K562 (cell line): Measurements from ENCODE around the gene RUNX3. TPM values are rescaled to one million over a fixed set of nuclear protein-coding genes. Genes with fewer than 3 reads are reported as not detected.

Experiments
- ATAC-seq: fragments of 200-7000 bp; cut with Tn5 transposase; 3 replicates; pipeline ENCODE4 v1.9.1; 2020; ENCODE audit warnings: moderate library complexity
- BruUV-seq: library from RNA; stranded (reverse); fragments of 400-500 nt; replicated peaks from 2 replicates; lab custom pipeline; 2021; lab: Mats Ljungman, UMichigan
- CTCF ChIA-PET: fragments of 300-600 bp; formaldehyde crosslinking; extraction: SDS; loops from one replicate; lab custom pipeline; 2021; ENCODE audit warnings: low intra/inter-chr PET ratio; lab: Yijun Ruan, JAX
- POLR2A ChIA-PET: fragments of 300-600, 350-650 bp; sonication (Branson Sonifier 250); formaldehyde crosslinking; extraction: SDS; loops from one replicate; lab custom pipeline; 2021; ENCODE audit warnings: antibody characterized with exemption, inconsistent platforms; lab: Yijun Ruan, JAX
- DNase-seq, 4 experiments: peaks; one replicate each; pipeline versions ENCODE4 v3.0.0 to v3.0.0-alpha.2; 2011 to 2018; ENCODE audit warnings: low spot score in 3 of 4, mixed read lengths in 3 of 4; ENCODE audit errors: extremely low read depth in 1 of 4
- FAIRE-seq: peaks from 2 replicates; lab custom pipeline; 2011; peaks lifted over from hg19 to GRCh38; lab: Jason Lieb, UNC
- H2AFZ ChIP-seq: 2 replicates; pipeline ENCODE4 v1.6.0; 2011; ENCODE audit warnings: low read depth, low read length, control low read depth, inconsistent platforms
- H3K27ac ChIP-seq: fragments of 200-600 bp; 3 replicates; pipeline ENCODE4 v1.8.0; 2011; ENCODE audit warnings: low read depth, mild to moderate bottlenecking, control low read depth, inconsistent platforms, low read length, moderate library complexity, mixed read lengths; ENCODE audit errors: extremely low read depth
- H3K27me3 ChIP-seq, 2 experiments: fragments of 300-600 bp in 1 of 2; 2 replicates in 1 of 2; 3 replicates in 1 of 2; pipeline versions ENCODE4 v1.6.0 to v1.8.0; 2011; ENCODE audit warnings: inconsistent platforms in 2 of 2, low read length in 2 of 2, mild to moderate bottlenecking in 1 of 2, mixed read lengths in 1 of 2, moderate library complexity in 1 of 2; ENCODE audit not compliant: control insufficient read depth in 2 of 2, insufficient read depth in 2 of 2
- H3K36me3 ChIP-seq: fragments of 300-600 bp; 3 replicates; pipeline ENCODE4 v1.8.0; 2011; ENCODE audit warnings: mild to moderate bottlenecking, low read length, inconsistent platforms; ENCODE audit not compliant: control insufficient read depth, insufficient read depth
- H3K4me1 ChIP-seq, 2 experiments: fragments of 200-600 bp in 1 of 2; replicated peaks in 1 of 2; 2 replicates in 1 of 2; 3 replicates in 1 of 2; pipeline versions ENCODE4 v1.5.1 to v1.8.0; 2011; ENCODE audit warnings: inconsistent platforms in 2 of 2, low read length in 2 of 2, mild to moderate bottlenecking in 1 of 2, mixed read lengths in 1 of 2, moderate library complexity in 1 of 2; ENCODE audit not compliant: control insufficient read depth in 2 of 2, insufficient read depth in 2 of 2
- H3K4me2 ChIP-seq: 2 replicates; pipeline ENCODE4 v1.6.1; 2011; ENCODE audit warnings: low read length, control low read depth, inconsistent platforms, mixed read lengths; ENCODE audit not compliant: insufficient read depth
- H3K4me3 ChIP-seq: fragments of 200-600 bp; sonication (generic), shearing (Covaris generic); 2 replicates; pipeline ENCODE4 v1.5.1; 2016; ENCODE audit warnings: control low read depth, inconsistent platforms
- H3K79me2 ChIP-seq: fragments of 200-600 bp; 3 replicates; pipeline ENCODE4 v1.8.0; 2011; ENCODE audit warnings: low read length, inconsistent platforms; ENCODE audit not compliant: control insufficient read depth, insufficient read depth
- H3K9ac ChIP-seq, 2 experiments: 2 replicates each; pipeline versions ENCODE4 v1.6.0 to v1.6.1; 2011; ENCODE audit warnings: low read depth in 2 of 2, low read length in 2 of 2, control low read depth in 1 of 2, inconsistent platforms in 1 of 2, mild to moderate bottlenecking in 1 of 2, mixed read lengths in 1 of 2; ENCODE audit not compliant: insufficient read depth in 1 of 2
- H3K9me1 ChIP-seq: one replicate; pipeline ENCODE4 v1.6.0; 2011; ENCODE audit warnings: inconsistent platforms, mild to moderate bottlenecking, low read length, moderate library complexity; ENCODE audit not compliant: control insufficient read depth, insufficient read depth
- H3K9me3 ChIP-seq: replicated peaks from 2 replicates; pipeline ENCODE4 v1.5.1; 2011; ENCODE audit warnings: low read depth, low read length, inconsistent platforms; ENCODE audit not compliant: control insufficient read depth, insufficient read depth
- H4K20me1 ChIP-seq: replicated peaks from 2 replicates; pipeline ENCODE4 v1.6.1; 2011; ENCODE audit warnings: low read length, inconsistent platforms, mixed read lengths; ENCODE audit not compliant: control insufficient read depth, insufficient read depth
- C11orf30 ChIP-seq: fragments of 450-650 bp; IDR thresholded peaks from 2 replicates; pipeline ENCODE4 v1.6.1; 2016; ENCODE audit warnings: low read depth, mild to moderate bottlenecking
- CAMTA2 ChIP-seq: fragments of 250-450 bp; sonication (Bioruptor Pico); conservative IDR thresholded peaks from 2 replicates; pipeline ENCODE4 v1.5.1; 2022
- EGR1 ChIP-seq: fragments of 450-650 bp; conservative IDR thresholded peaks from 2 replicates; pipeline ENCODE4 v1.6.1; 2017; ENCODE audit warnings: mild to moderate bottlenecking
- EZH2 ChIP-seq: IDR thresholded peaks from 2 replicates; pipeline ENCODE4 v1.6.1; 2012; ENCODE audit warnings: low read depth, mild to moderate bottlenecking, inconsistent platforms, low read length, borderline replicate concordance
- GTF2E2 ChIP-seq: fragments of 200-800 bp; sonication (Bioruptor generic); IDR thresholded peaks from 2 replicates; pipeline ENCODE4 v1.6.1; 2016; ENCODE audit warnings: missing genetic modification characterization, missing compliant biosample characterization
- HNRNPK ChIP-seq: fragments of 200-400 bp; formaldehyde crosslinking; IDR thresholded peaks from one replicate; pipeline ENCODE4 v1.6.1; 2018; ENCODE audit warnings: mild to moderate bottlenecking, low read depth, low read length; ENCODE audit not compliant: poor library complexity, severe bottlenecking
- IRF2 ChIP-seq: sonication (generic); formaldehyde crosslinking; IDR thresholded peaks from 2 replicates; pipeline ENCODE4 v1.8.1; 2022; ENCODE audit warnings: mild to moderate bottlenecking, missing genetic modification reagents
- KLF1 ChIP-seq: fragments of 450-650 bp; IDR thresholded peaks from 2 replicates; pipeline ENCODE4 v1.6.1; 2016; ENCODE audit warnings: missing genetic modification characterization, missing compliant biosample characterization
- MCM2 ChIP-seq: fragments of 450-650 bp; IDR thresholded peaks from 2 replicates; pipeline ENCODE4 v1.6.1; 2017; ENCODE audit warnings: low read depth, mild to moderate bottlenecking
- MCM3 ChIP-seq: fragments of 450-650 bp; IDR thresholded peaks from 2 replicates; pipeline ENCODE4 v1.6.1; 2016
- MTA3 ChIP-seq: fragments of 450-650 bp; formaldehyde crosslinking; IDR thresholded peaks from 2 replicates; pipeline ENCODE4 v1.6.1; 2017; ENCODE audit warnings: mild to moderate bottlenecking, borderline replicate concordance
- NFIC ChIP-seq: fragments of 450-650 bp; IDR thresholded peaks from 2 replicates; pipeline ENCODE4 v1.6.1; 2017; ENCODE audit warnings: mild to moderate bottlenecking, inconsistent platforms
- NONO ChIP-seq, 2 experiments: fragments of 200-400 bp in 1 of 2; fragments of 450-650 bp in 1 of 2; formaldehyde crosslinking in 1 of 2; IDR thresholded peaks; 2 replicates each; pipeline ENCODE4 v1.6.1; 2017; ENCODE audit warnings: low read depth in 2 of 2, mild to moderate bottlenecking in 2 of 2, moderate library complexity in 2 of 2, low read length in 1 of 2
- TSC22D4 ChIP-seq: fragments of 450-650 bp; IDR thresholded peaks from 2 replicates; pipeline ENCODE4 v1.6.1; 2016; ENCODE audit warnings: missing genetic modification characterization, missing biosample characterization, control low read depth
- WGBS: fragments of 100-300 bp; shearing (Covaris generic); methylation state at CpG from one replicate; pipeline ENCODE4 v1.1.6; 2016; ENCODE audit warnings: low coverage, mixed read lengths; ENCODE audit not compliant: insufficient coverage; ENCODE audit errors: missing lambda C conversion rate; 5-methylcytosine and 5-hydroxymethylcytosine counted together
- in situ Hi-C: fragments of 300-500 bp; cut with MboI; formaldehyde crosslinking; loops from 4 replicates; pipeline ENCODE4 v1.15.0; 2018; ENCODE audit warnings: inconsistent platforms, mixed read lengths
- intact Hi-C: fragments of 100-400 bp; cut with micrococcal nuclease; formaldehyde crosslinking; loops from 2 replicates; pipeline ENCODE4 v1.14.2; 2022
- polyA plus RNA-seq, 8 experiments: library from polyadenylated mRNA; depleted of rRNA in 4 of 8; stranded (reverse) in 5 of 8; unstranded in 3 of 8; fragments of >200 nt; fragmentation: Nextera tagmentation in 2 of 8; fragmentation: Illumina TruSeq in 1 of 8; extraction: Ambion mirVana in 2 of 8; extraction: Trizol in 1 of 8; gene quantifications; 2 replicates each; pipeline versions ENCODE4 v1.2.1 to v1.2.3, GENCODE V29; 2011 to 2014; ENCODE audit warnings: inconsistent platforms in 1 of 8, missing spikeins in 1 of 8
- total RNA-seq, 7 experiments: library from RNA; depleted of rRNA in 6 of 7; stranded (reverse); fragments of >200 nt in 6 of 7; fragmentation: Illumina TruSeq in 2 of 7; extraction: Trizol in 2 of 7; gene quantifications; 2 replicates each; pipeline versions ENCODE4 v1.2.1 to v1.2.3, GENCODE V29; 2011 to 2021; ENCODE audit warnings: low replicate concordance in 1 of 7
- TF ChIP-seq, protein P1 (sequence below): fragments of 250-450 bp; sonication (Bioruptor Pico); IDR thresholded peaks from 2 replicates; pipeline ENCODE4 v1.5.0; 2021; ENCODE audit warnings: mild to moderate bottlenecking, borderline replicate concordance
- TF ChIP-seq, protein P2 (sequence below), 3 experiments: fragments of 200-800 bp in 1 of 3; fragments of 250-450 bp in 1 of 3; fragments of 450-650 bp in 1 of 3; sonication (Bioruptor Pico) in 1 of 3; sonication (Bioruptor generic) in 1 of 3; formaldehyde crosslinking in 1 of 3; IDR thresholded peaks; 2 replicates each; pipeline versions ENCODE4 v1.6.1 to v1.8.0; 2016 to 2022; ENCODE audit warnings: mild to moderate bottlenecking in 2 of 3, missing genetic modification characterization in 2 of 3, missing compliant biosample characterization in 1 of 3, moderate library complexity in 1 of 3

Gene RUNX3
- total and polyA plus RNA-seq, 9 of the 15 experiments (the other 6 are each of a cell fraction or from before 2014, with no cell fraction given): 0.01 to 0.64 (median 0.09) TPM

DNA sequence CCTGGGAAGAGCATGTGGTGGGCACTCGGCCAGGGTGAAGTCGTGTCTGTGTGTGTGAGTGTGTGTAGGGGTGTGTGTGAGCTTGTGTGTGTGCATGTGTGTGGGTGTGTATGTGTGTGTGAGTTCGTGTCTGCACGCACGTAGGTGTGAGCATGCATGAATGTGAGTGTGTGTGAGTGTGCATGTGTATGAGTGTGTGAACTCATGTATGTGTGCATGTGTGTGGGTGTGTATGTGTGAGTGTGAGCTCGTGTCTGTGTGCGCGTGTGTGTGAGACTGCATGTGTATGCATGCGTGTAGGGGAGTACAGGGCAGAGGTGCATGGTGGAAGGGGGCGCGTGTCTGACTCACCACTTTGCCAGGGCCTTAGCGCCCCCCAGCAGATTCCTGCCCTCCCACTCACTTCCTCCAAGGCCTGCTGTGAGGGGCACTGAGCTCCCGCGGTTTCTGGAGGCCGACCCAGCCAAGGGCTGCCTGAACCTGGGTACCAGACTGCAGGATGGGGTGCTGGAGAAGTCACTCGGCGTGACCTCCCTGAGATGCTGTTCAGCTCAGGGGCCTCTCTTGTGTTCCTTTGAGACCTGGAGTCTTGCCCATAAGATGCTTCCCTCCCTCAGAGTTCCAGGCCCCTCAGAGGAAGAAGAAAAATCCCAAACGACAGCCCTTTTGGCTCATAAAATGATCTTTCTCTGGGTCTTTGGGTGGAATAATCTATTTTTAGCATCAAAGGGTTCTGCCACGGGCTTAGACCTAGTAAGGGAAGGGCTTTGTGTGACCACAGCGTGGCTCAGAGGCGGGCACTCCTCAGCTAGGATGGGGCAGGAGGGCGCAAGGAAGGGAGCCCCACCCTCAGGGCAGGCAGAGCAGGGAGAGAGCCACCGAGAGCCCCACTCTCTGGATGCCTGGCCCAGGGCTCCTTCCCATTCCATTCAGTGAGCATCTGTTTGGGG is 41.1 kb upstream of the RUNX3 start:
- Histone ChIP-seq H3K4me2 (no peak overlapping the region), H3K36me3 (no peaks in the 10 kb centered on the region), H3K4me3 (no peak overlapping the region), H4K20me1 (no peaks in the 10 kb centered on the region; the same call in 1 of the 2 replicates), H3K9me3 (peaks cover 8% of the 10 kb centered on the region), H3K9me1 (no peaks in the 10 kb centered on the region), H3K4me1 (peaks cover 4 to 9% of the 10 kb centered on the region in 2 experiments; a peak in 3 of 5 replicates), H3K27me3 (peaks cover 11 to 45% of the 10 kb centered on the region in 2 experiments; a peak in 4 of 5 replicates), H3K9ac (no peak overlapping the region), H3K27ac (no peak overlapping the region), H3K79me2 (no peaks in the 10 kb centered on the region), H2AFZ (no peak overlapping the region)
- FAIRE-seq (no peak), ATAC-seq (no peak), DNase-seq (no peak)
- POLR2A ChIA-PET: interaction anchor here (0.7 to 1.6 kb wide), 3 partner anchors 12 to 165 kb away, joined by 3 to 8 read pairs (median 3); no protein-coding TSS in a partner anchor
- TF ChIP-seq NFIC (peak; percentile 8; the same call in 1 of the 2 replicates), GTF2E2 (no peak), MTA3 (no peak), KLF1 (tag) (no peak), MCM3 (peak; percentile 36; the same call in 1 of the 2 replicates), C11orf30 (no peak), CAMTA2 (CRISPR knock-in tag) (no peak), EGR1 (peak; percentile 35; the same call in 1 of the 2 replicates), EZH2 (no peak), MCM2 (no peak), IRF2 (CRISPR knock-in tag) (no peak), NONO (IDR thresholded peaks at IDR 0.05; ENCODE audit: low read depth in 2 of 2, low read length in 1 of 2) (no peak), TSC22D4 (tag) (peak; percentile 92; the same call in 1 of the 2 replicates), HNRNPK (no peak)
- TF ChIP-seq, protein P1, sequence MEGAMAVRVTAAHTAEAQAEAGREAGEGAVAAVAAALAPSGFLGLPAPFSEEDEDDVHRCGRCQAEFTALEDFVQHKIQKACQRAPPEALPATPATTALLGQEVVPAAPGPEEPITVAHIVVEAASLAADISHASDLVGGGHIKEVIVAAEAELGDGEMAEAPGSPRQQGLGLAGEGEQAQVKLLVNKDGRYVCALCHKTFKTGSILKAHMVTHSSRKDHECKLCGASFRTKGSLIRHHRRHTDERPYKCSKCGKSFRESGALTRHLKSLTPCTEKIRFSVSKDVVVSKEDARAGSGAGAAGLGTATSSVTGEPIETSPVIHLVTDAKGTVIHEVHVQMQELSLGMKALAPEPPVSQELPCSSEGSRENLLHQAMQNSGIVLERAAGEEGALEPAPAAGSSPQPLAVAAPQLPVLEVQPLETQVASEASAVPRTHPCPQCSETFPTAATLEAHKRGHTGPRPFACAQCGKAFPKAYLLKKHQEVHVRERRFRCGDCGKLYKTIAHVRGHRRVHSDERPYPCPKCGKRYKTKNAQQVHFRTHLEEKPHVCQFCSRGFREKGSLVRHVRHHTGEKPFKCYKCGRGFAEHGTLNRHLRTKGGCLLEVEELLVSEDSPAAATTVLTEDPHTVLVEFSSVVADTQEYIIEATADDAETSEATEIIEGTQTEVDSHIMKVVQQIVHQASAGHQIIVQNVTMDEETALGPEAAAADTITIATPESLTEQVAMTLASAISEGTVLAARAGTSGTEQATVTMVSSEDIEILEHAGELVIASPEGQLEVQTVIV (CRISPR knock-in tag): no peak
- TF ChIP-seq, protein P2, sequence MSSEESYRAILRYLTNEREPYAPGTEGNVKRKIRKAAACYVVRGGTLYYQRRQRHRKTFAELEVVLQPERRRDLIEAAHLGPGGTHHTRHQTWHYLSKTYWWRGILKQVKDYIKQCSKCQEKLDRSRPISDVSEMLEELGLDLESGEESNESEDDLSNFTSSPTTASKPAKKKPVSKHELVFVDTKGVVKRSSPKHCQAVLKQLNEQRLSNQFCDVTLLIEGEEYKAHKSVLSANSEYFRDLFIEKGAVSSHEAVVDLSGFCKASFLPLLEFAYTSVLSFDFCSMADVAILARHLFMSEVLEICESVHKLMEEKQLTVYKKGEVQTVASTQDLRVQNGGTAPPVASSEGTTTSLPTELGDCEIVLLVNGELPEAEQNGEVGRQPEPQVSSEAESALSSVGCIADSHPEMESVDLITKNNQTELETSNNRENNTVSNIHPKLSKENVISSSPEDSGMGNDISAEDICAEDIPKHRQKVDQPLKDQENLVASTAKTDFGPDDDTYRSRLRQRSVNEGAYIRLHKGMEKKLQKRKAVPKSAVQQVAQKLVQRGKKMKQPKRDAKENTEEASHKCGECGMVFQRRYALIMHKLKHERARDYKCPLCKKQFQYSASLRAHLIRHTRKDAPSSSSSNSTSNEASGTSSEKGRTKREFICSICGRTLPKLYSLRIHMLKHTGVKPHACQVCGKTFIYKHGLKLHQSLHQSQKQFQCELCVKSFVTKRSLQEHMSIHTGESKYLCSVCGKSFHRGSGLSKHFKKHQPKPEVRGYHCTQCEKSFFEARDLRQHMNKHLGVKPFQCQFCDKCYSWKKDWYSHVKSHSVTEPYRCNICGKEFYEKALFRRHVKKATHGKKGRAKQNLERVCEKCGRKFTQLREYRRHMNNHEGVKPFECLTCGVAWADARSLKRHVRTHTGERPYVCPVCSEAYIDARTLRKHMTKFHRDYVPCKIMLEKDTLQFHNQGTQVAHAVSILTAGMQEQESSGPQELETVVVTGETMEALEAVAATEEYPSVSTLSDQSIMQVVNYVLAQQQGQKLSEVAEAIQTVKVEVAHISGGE (CRISPR knock-in tag; IDR thresholded peaks at IDR 0.05): no peak
- in situ Hi-C loops: no loop called here
- intact Hi-C loops: no loop called here
- no TSS peak for BruUV-seq
- 12% methylated on average over 23 of the region's 23 CpGs for WGBS
- CTCF ChIA-PET: no interaction called here
